CD4-positive, alpha-beta T cell (primary cell): ENCODE measurements around the gene MARCHF3. TPM values are rescaled to one million over a fixed set of nuclear protein-coding genes. Genes with fewer than 3 reads are reported as not detected.

Experiments
- ATAC-seq: fragments of 200-7000 bp; cut with Tn5 transposase; one replicate; pipeline ENCODE4 v1.10.0; 2022; ENCODE audit warnings: mild to moderate bottlenecking; ENCODE audit not compliant: poor library complexity
- CTCF ChIA-PET: fragments of 350-600 bp; sonication (Branson Sonifier 250); formaldehyde crosslinking; loops from one replicate; lab custom pipeline; 2021; ENCODE audit warnings: antibody characterized with exemption, inconsistent platforms; lab: Charles Lee
- POLR2A ChIA-PET: fragments of 350-600 bp; sonication (Branson Sonifier 250); formaldehyde crosslinking; loops from one replicate; lab custom pipeline; 2021; ENCODE audit warnings: antibody characterized with exemption, inconsistent platforms; lab: Charles Lee
- DNase-seq, 14 experiments: peaks; one replicate each; pipeline ENCODE4 v3.0.0-alpha.2; 2013 to 2020; ENCODE audit warnings: mixed read lengths in 2 of 14
- H3K27ac ChIP-seq, 2 donors: one replicate each; pipeline versions ENCODE4 v1.5.1 to v1.7.0; 2013; ENCODE audit warnings: low read length in 2 of 2, low read depth in 1 of 2, mild to moderate bottlenecking in 1 of 2
- H3K27me3 ChIP-seq, 2 experiments: 1 replicate in 1 of 2; 2 replicates in 1 of 2; pipeline versions ENCODE4 v1.6.1 to v1.7.0; 2013; ENCODE audit warnings: low read length in 2 of 2, control low read depth in 1 of 2, mild to moderate bottlenecking in 1 of 2, moderate library complexity in 1 of 2; ENCODE audit not compliant: insufficient read depth in 2 of 2, control insufficient read depth in 1 of 2
- H3K36me3 ChIP-seq: one replicate; pipeline ENCODE4 v1.6.1; 2013; ENCODE audit warnings: low read length, control low read depth; ENCODE audit not compliant: insufficient read depth
- H3K4me1 ChIP-seq: one replicate; pipeline ENCODE4 v1.6.1; 2013; ENCODE audit warnings: low read length, control low read depth; ENCODE audit not compliant: insufficient read depth
- H3K4me3 ChIP-seq: one replicate; pipeline ENCODE4 v1.5.1; 2013; ENCODE audit warnings: mild to moderate bottlenecking, low read length, moderate library complexity
- H3K9me3 ChIP-seq, 2 experiments: 1 replicate in 1 of 2; 2 replicates in 1 of 2; pipeline versions ENCODE4 v1.6.1 to v1.7.0; 2013; ENCODE audit warnings: low read length in 2 of 2, mild to moderate bottlenecking in 2 of 2, control low read depth in 1 of 2, moderate library complexity in 1 of 2; ENCODE audit not compliant: control insufficient read depth in 1 of 2, insufficient read depth in 1 of 2
- H3K27ac Mint-ChIP-seq: one replicate; pipeline ENCODE4 v1.8.0; 2020; ENCODE audit warnings: mixed read lengths
- H3K27me3 Mint-ChIP-seq: one replicate; pipeline ENCODE4 v1.8.0; 2021; ENCODE audit warnings: mixed read lengths
- H3K36me3 Mint-ChIP-seq: one replicate; pipeline ENCODE4 v1.8.0; 2021; ENCODE audit warnings: low read depth, mixed read lengths
- H3K4me1 Mint-ChIP-seq: one replicate; pipeline ENCODE4 v1.8.0; 2021; ENCODE audit warnings: low read depth, mixed read lengths
- H3K4me3 Mint-ChIP-seq: one replicate; pipeline ENCODE4 v1.8.0; 2020; ENCODE audit warnings: mild to moderate bottlenecking, mixed read lengths
- H3K9me3 Mint-ChIP-seq: one replicate; pipeline ENCODE4 v1.8.0; 2020; ENCODE audit warnings: mixed read lengths
- CTCF ChIP-seq: fragments of 200-600 bp; IDR thresholded peaks from one replicate; pipeline ENCODE4 v1.8.0; 2022; ENCODE audit warnings: antibody characterized with exemption, mild to moderate bottlenecking
- intact Hi-C, 2 experiments: fragments of 100-400 bp; cut with DNase I in 1 of 2; cut with micrococcal nuclease in 1 of 2; formaldehyde crosslinking; loops; one replicate each; pipeline versions ENCODE4 v1.15.1 to v1.9.0; 2023 to 2025; cut with DNase I, micrococcal nuclease
- total RNA-seq, 174 experiments: library from RNA in 2 of 174; stranded (reverse) in 2 of 174; gene quantifications; one replicate each; pipeline ENCODE4 v1.2.3 and lab custom pipeline; 2021 to 2026

MARCHF3 gene
- total RNA-seq, 2 experiments from 2014 or later: 5.2 to 6.2 TPM

- Histone ChIP-seq H3K27me3 (no peaks in the 10 kb centered on the region), H3K9me3 (peaks cover 0 to 10% of the 10 kb centered on the region in 2 experiments), H3K4me3 (peak overlapping the region; percentile 1), H3K27ac (peak overlapping the region; percentile 64 to 78), H3K4me1 (peaks cover 42% of the 10 kb centered on the region), H3K36me3 (no peaks in the 10 kb centered on the region)
- no peak for TF ChIP-seq CTCF
- intact Hi-C loops: loop anchor here (2.0 to 10.0 kb wide), 5 partner anchors 13 to 663 kb away; partner anchors contain the start of genes MARCHF3 (in 1 of the 2) and PRRC1 (in 1 of the 2)
- ATAC-seq (peak; percentile 81), DNase-seq (peak in 8 of 14 experiments; percentile 6 to 64 (median 44))
- Mint-ChIP-seq H3K4me3 (peak overlapping the region; percentile 93), H3K27ac (peak overlapping the region; percentile 100), H3K36me3 (no peaks in the 10 kb centered on the region), H3K27me3 (no peaks in the 10 kb centered on the region), H3K4me1 (peaks cover 64% of the 10 kb centered on the region), H3K9me3 (peaks cover 2% of the 10 kb centered on the region)
- CTCF ChIA-PET: interaction anchor here (1.3 to 1.8 kb wide), 2 partner anchors 14 to 58 kb away, joined by 4 to 6 read pairs; no protein-coding TSS in a partner anchor
- POLR2A ChIA-PET: interaction anchor here (0.6 to 4.1 kb wide), 6 partner anchors 15 to 221 kb away, joined by 3 to 50 read pairs (median 8); partner anchors contain the start of genes C5orf63 and LMNB1
Observed at GRCh38 chr5:126852091-126852571, 178.2 kb downstream of the MARCHF3 start.

GRCh38 chr5:126851501-126852011 lies 178.8 kb downstream of the MARCHF3 start:
- intact Hi-C loops: loop anchor here (2.0 to 10.0 kb wide), 5 partner anchors 13 to 663 kb away; partner anchors contain the start of genes MARCHF3 (in 1 of the 2) and PRRC1 (in 1 of the 2)
- peak overlapping the region; percentile 100 for H3K27ac Mint-ChIP-seq
- ATAC-seq (peak; percentile 56), DNase-seq (peak in 10 of 14 experiments; percentile 20 to 70 (median 49))
- Histone ChIP-seq H3K36me3 (no peaks in the 10 kb centered on the region), H3K4me1 (peaks cover 42% of the 10 kb centered on the region), H3K27me3 (no peaks in the 10 kb centered on the region), H3K4me3 (no peak overlapping the region), H3K9me3 (peaks cover 0 to 10% of the 10 kb centered on the region in 2 experiments), H3K27ac (peak overlapping the region; percentile 64 to 78)
- no peaks in the 10 kb centered on the region for H3K27me3 Mint-ChIP-seq
- H3K36me3 Mint-ChIP-seq: no peaks in the 10 kb centered on the region
- no peak for TF ChIP-seq CTCF
- ChIA-PET POLR2A (interaction anchor here (0.6 to 4.1 kb wide), 4 partner anchors 14 to 177 kb away, joined by 3 to 50 read pairs (median 8); partner anchors contain the start of gene LMNB1), CTCF (interaction anchor here (1.3 kb wide), 1 partner anchor 14 kb away, joined by 6 read pairs; no protein-coding TSS in a partner anchor)
- H3K9me3 Mint-ChIP-seq: peaks cover 2% of the 10 kb centered on the region
- peak overlapping the region; percentile 93 for H3K4me3 Mint-ChIP-seq
- H3K4me1 Mint-ChIP-seq: peaks cover 66% of the 10 kb centered on the region

- H3K27ac Mint-ChIP-seq: peak overlapping the region; percentile 90
- Histone ChIP-seq H3K4me1 (peaks cover 40% of the 10 kb centered on the region), H3K9me3 (peaks cover 0 to 1% of the 10 kb centered on the region in 2 experiments), H3K36me3 (no peaks in the 10 kb centered on the region), H3K4me3 (no peak overlapping the region), H3K27ac (no peak overlapping the region), H3K27me3 (no peaks in the 10 kb centered on the region)
- no peak for TF ChIP-seq CTCF
- ATAC-seq (no peak), DNase-seq (no peak)
- peaks cover 65% of the 10 kb centered on the region for H3K4me1 Mint-ChIP-seq
- no peaks in the 10 kb centered on the region for H3K27me3 Mint-ChIP-seq
- no peak overlapping the region for H3K4me3 Mint-ChIP-seq
- ChIA-PET CTCF (no interaction called here), POLR2A (interaction anchor here (0.6 to 1.3 kb wide), 3 partner anchors 72 to 381 kb away, joined by 3 to 4 read pairs (median 4); partner anchors contain the start of gene LMNB1)
- intact Hi-C loops: no loop called here
- no peaks in the 10 kb centered on the region for H3K9me3 Mint-ChIP-seq
- H3K36me3 Mint-ChIP-seq: no peaks in the 10 kb centered on the region
Observed at GRCh38 chr5:126849101-126849678, 181.2 kb downstream of the MARCHF3 start.
